Esophagus squamous epithelium (tissue), 5 donors: ENCODE data around the gene ASTN1. TPM values are rescaled to one million over a fixed set of nuclear protein-coding genes. Genes with fewer than 3 reads are reported as not detected.

Experiments
- DNase-seq: peaks from one replicate; lab custom pipeline; 2025; lab: John Stamatoyannopoulos, UW
- H3K27ac ChIP-seq, 4 donors: fragments of 200-600 bp; sonication (generic); one replicate each; pipeline ENCODE4 v1.5.1; 2016 to 2019; ENCODE audit warnings: mild to moderate bottlenecking in 1 of 4
- H3K27me3 ChIP-seq, 4 donors: fragments of 200-600 bp; sonication (generic); 1 replicate in 3 of 4; 2 replicates in 1 of 4; pipeline versions ENCODE4 v1.5.1 to v1.6.0; 2017 to 2021; ENCODE audit warnings: antibody characterized with exemption in 1 of 4
- H3K36me3 ChIP-seq, 3 donors: fragments of 200-600 bp; sonication (generic); one replicate each; pipeline ENCODE4 v1.5.1; 2016 to 2019
- H3K4me1 ChIP-seq, 3 donors: fragments of 200-600 bp; sonication (generic); one replicate each; pipeline ENCODE4 v1.5.1; 2017 to 2019
- H3K4me3 ChIP-seq, 4 donors: fragments of 200-600 bp; sonication (generic); 1 replicate in 3 of 4; 2 replicates in 1 of 4; pipeline ENCODE4 v1.5.1; 2016 to 2019; ENCODE audit warnings: mild to moderate bottlenecking in 2 of 4, moderate library complexity in 1 of 4
- H3K9me3 ChIP-seq, 3 donors: fragments of 200-600 bp; sonication (generic); one replicate each; pipeline ENCODE4 v1.5.1; 2016 to 2019
- POLR2A ChIP-seq, 4 donors: fragments of 450-650 bp; IDR thresholded peaks; one replicate each; pipeline ENCODE4 v1.6.1; 2017; ENCODE audit warnings: antibody characterized with exemption in 4 of 4, mild to moderate bottlenecking in 4 of 4, moderate library complexity in 3 of 4
- WGBS, 2 donors: methylation state at CpG; one replicate each; pipeline ENCODE4 v1.1.5; 2018; 5-methylcytosine and 5-hydroxymethylcytosine counted together
- intact Hi-C: fragments of 100-400 bp; cut with DNase I; formaldehyde crosslinking; loops from one replicate; pipeline ENCODE4 v1.15.0; 2022
- total RNA-seq, 4 donors: library from RNA; depleted of rRNA; stranded (reverse); fragments of >200 nt; gene quantifications; one replicate each; pipeline ENCODE4 v1.1.0, GENCODE V29; 2016
- TF ChIP-seq, protein P1 (sequence below), 6 experiments: fragments of 450-650 bp in 4 of 6; fragments of 200-600 bp in 2 of 6; sonication (generic) in 2 of 6; IDR thresholded peaks; one replicate each; pipeline ENCODE4 v1.5.1; 2016 to 2019; ENCODE audit warnings: antibody characterized with exemption in 6 of 6, mild to moderate bottlenecking in 4 of 6, moderate library complexity in 4 of 6
- donor health status: DM: yes; HTN: yes; CAD: no.

Gene ASTN1
- total RNA-seq, 4 donors from 2014 or later = under 0.01 TPM; not detected in 3

DNA sequence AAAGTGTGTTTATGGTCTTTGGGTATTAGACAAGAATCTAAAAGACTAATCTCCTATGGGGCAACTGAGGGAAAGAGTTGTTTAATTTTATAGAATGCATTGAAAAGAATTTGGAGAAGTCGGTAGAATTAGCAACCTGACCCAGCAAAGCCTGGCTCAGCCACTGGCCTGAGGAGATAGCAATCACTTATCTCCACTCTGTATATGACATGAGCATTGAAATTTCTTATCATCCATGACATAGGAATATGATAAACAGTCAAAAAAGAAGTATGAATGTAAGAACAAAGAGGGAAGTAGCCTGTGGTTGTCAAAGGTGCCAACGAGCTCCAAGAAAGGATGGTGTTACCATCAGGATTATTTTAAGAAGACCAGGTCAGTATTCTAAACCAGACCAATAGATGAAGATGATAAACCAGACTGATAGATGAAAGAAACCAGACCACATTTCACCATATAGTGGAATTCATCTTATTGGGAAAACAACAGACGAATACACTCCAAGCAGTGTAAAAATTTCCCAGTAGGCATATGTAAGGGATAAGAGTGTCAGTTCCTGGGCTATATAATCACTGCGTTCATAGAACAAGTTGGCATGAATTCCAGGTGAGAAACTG is 35.7 kb downstream of the ASTN1 start:
- H3K9me3 ChIP-seq = no peaks in the 10 kb centered on the region
- H3K27me3 ChIP-seq = no peaks in the 10 kb centered on the region
- WGBS, 2 donors = 75% methylated on average over 4 of the region's 4 CpGs
- intact Hi-C loops = no loop called here
- TF ChIP-seq, protein P1, sequence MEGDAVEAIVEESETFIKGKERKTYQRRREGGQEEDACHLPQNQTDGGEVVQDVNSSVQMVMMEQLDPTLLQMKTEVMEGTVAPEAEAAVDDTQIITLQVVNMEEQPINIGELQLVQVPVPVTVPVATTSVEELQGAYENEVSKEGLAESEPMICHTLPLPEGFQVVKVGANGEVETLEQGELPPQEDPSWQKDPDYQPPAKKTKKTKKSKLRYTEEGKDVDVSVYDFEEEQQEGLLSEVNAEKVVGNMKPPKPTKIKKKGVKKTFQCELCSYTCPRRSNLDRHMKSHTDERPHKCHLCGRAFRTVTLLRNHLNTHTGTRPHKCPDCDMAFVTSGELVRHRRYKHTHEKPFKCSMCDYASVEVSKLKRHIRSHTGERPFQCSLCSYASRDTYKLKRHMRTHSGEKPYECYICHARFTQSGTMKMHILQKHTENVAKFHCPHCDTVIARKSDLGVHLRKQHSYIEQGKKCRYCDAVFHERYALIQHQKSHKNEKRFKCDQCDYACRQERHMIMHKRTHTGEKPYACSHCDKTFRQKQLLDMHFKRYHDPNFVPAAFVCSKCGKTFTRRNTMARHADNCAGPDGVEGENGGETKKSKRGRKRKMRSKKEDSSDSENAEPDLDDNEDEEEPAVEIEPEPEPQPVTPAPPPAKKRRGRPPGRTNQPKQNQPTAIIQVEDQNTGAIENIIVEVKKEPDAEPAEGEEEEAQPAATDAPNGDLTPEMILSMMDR (IDR thresholded peaks at IDR 0.05) = no peak
- no peak for TF ChIP-seq POLR2A (IDR thresholded peaks at IDR 0.05)
- no peak overlapping the region for H3K27ac ChIP-seq
- no peak overlapping the region for H3K4me3 ChIP-seq
- H3K4me1 ChIP-seq = no peaks in the 10 kb centered on the region
- no peak for DNase-seq
- H3K36me3 ChIP-seq = no peaks in the 10 kb centered on the region

DNA sequence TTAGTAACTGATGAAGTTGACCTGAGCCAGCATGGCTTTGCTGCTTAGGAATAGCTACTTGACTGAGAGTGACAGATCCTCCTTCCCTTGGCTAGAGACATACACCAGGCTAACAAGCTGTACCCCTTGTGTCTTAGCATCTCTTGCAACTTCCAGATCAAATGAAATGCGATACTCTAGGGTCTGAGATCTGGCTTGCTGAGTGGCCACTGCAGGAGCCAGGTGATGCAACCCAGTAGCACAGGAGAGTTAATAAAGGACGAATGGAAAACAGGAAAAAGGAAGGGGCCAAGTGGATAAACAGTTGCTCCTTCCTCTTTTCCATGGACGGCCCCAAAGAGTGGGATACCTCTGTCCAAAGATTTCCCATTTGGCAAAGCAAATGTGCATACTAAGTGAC is 38.2 kb downstream of the ASTN1 start:
- Histone ChIP-seq H3K4me1 (no peaks in the 10 kb centered on the region), H3K27ac (no peak overlapping the region), H3K4me3 (no peak overlapping the region), H3K27me3 (no peaks in the 10 kb centered on the region), H3K36me3 (no peaks in the 10 kb centered on the region), H3K9me3 (no peaks in the 10 kb centered on the region)
- 41 to 58% methylated on average over 3 of the region's 3 CpGs for WGBS, 2 donors
- DNase-seq = no peak
- intact Hi-C loops = no loop called here
- TF ChIP-seq, protein P1 (IDR thresholded peaks at IDR 0.05) = no peak
- TF ChIP-seq POLR2A (IDR thresholded peaks at IDR 0.05) = no peak

DNA sequence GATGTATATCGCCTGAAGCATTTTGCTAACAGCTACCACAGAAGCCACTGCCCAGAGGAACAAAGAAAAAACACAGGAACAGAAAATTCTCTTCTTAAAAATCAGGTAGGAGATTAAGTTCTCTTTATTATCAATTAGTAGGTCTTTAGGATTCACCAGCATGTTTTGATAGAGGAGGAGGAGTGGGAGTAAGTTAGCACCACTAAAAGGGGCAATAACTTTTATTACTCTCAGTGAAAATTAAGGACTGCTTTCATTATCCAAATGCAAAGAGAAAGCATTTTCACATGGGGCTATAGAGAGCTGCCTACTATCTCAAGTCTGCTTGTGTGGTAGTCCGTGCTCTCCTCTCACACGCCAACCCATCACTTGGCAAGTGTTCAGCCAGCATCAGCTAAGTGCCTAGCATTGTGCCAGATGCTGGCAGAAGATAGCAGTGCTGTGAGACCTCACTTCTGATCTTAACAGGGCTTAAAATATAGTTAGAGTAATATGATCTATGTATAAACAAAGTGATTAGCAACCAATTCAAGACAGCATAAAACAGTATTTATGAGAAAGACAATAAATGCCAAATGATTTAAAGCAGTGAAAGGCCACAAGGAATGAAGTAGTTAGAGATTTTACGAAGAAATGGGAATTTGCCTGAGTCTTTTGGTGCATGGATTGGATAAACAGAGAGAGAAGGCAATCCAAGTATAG is 39.8 kb downstream of the ASTN1 start:
- no peak for DNase-seq
- Histone ChIP-seq H3K4me3 (no peak overlapping the region), H3K36me3 (no peaks in the 10 kb centered on the region), H3K4me1 (no peaks in the 10 kb centered on the region), H3K9me3 (no peaks in the 10 kb centered on the region), H3K27ac (no peak overlapping the region), H3K27me3 (no peaks in the 10 kb centered on the region)
- intact Hi-C loops = no loop called here
- 58 to 61% methylated on average over 4 of the region's 4 CpGs for WGBS, 2 donors
- TF ChIP-seq, protein P1 (IDR thresholded peaks at IDR 0.05) = no peak
- no peak for TF ChIP-seq POLR2A (IDR thresholded peaks at IDR 0.05)

DNA sequence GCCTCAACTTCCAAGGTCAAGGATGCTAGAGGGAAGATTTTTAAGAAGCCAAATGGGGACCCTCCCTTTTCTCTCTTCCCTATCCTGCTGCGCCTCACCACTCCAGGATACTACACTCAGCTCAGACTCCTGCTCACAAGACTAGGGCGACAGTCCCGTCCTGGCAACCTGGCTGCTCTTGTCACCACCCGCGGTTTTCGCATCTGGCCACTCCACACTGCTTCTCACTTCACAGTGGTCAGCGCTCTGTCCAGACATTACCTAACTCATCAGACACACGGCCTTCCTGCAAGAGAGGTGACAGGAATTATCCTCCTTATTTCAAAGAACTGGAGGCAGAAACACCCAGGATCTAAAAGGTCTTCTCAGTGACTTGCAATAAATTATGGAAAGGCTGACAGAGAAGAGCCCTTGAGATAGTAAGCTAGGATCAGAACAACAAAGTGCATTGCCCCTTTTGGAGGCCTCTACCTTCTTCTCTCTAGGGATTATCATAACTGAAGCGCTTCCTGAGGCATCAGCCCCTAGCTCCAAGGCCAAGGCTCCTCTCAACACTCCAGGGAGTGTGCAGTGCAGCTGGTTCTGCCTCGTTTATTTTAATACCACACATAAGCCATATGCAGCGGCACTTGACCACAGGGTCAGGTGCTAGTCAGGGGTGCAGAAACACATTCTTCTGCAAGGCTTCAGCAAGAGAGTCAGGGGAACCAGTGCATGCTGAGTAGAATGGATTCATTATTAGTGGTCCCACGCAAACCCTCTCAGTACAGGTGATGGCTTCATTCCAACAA is 41.9 kb downstream of the ASTN1 start:
- no peaks in the 10 kb centered on the region for H3K9me3 ChIP-seq
- no peaks in the 10 kb centered on the region for H3K4me1 ChIP-seq
- TF ChIP-seq, protein P1 (IDR thresholded peaks at IDR 0.05) = no peak
- no peak for TF ChIP-seq POLR2A (IDR thresholded peaks at IDR 0.05)
- intact Hi-C loops = no loop called here
- DNase-seq = no peak
- H3K4me3 ChIP-seq = no peak overlapping the region
- H3K27me3 ChIP-seq = no peaks in the 10 kb centered on the region
- H3K27ac ChIP-seq = no peak overlapping the region
- WGBS, 2 donors = 82 to 85% methylated on average over 10 to 11 of the region's 12 CpGs
- no peaks in the 10 kb centered on the region for H3K36me3 ChIP-seq

DNA sequence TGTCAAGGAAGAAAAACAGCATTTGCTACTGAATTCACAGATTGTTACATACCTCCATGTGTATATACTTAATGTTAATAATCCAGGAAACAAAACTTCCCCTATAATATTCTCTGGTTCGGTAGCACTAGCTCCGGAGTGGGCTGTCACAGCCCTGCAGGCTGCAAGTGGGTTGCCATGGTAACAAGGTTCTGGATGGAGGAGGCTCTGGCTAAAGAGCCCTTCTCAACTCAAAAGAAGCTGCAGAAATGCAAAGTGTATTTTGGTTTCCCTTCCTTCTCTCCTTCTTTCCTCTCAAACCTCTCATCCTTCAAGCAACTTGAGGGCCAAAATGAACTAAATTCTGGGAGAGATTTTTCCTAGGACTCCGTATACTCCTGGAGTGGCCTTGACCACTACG is 45.2 kb downstream of the ASTN1 start:
- Histone ChIP-seq H3K36me3 (no peaks in the 10 kb centered on the region), H3K9me3 (no peaks in the 10 kb centered on the region), H3K27ac (no peak overlapping the region), H3K4me3 (no peak overlapping the region), H3K27me3 (no peaks in the 10 kb centered on the region), H3K4me1 (no peaks in the 10 kb centered on the region)
- DNase-seq = no peak
- TF ChIP-seq, protein P1 (IDR thresholded peaks at IDR 0.05) = no peak
- intact Hi-C loops = no loop called here
- 53 to 56% methylated on average over 4 of the region's 4 CpGs for WGBS, 2 donors
